Endodermal cell (in vitro differentiated cells): ENCODE data around the gene TNFAIP8L2. TPM values are rescaled to one million over a fixed set of nuclear protein-coding genes. Genes with fewer than 3 reads are reported as not detected.
A peak's percentile ranks its signal among the peaks of the same experiment; 100 is the strongest.
"Not testable (repeated sequence)": the region's sequence is repeated elsewhere in the genome, so short reads cannot be mapped to it uniquely, and the experiment has no call there.

Experiments
- DNase-seq: peaks from one replicate; pipeline ENCODE4 v3.0.0-alpha.2; 2017
- H3K27ac ChIP-seq: 2 replicates; pipeline ENCODE4 v1.5.1; 2013; ENCODE audit warnings: mild to moderate bottlenecking, low read depth, low read length, moderate library complexity
- H3K27me3 ChIP-seq: 2 replicates; pipeline ENCODE4 v1.6.1; 2013; ENCODE audit warnings: mild to moderate bottlenecking, low read length, moderate library complexity; ENCODE audit not compliant: insufficient read depth, control insufficient read depth, poor library complexity, severe bottlenecking
- H3K36me3 ChIP-seq: 2 replicates; pipeline ENCODE4 v1.7.0; 2013; ENCODE audit warnings: mild to moderate bottlenecking, low read length, moderate library complexity; ENCODE audit not compliant: control insufficient read depth, insufficient read depth
- H3K4me1 ChIP-seq: one replicate; pipeline ENCODE4 v1.7.0; 2013; ENCODE audit warnings: low read length; ENCODE audit not compliant: control insufficient read depth, insufficient read depth
- H3K4me3 ChIP-seq: 2 replicates; pipeline ENCODE4 v1.5.1; 2013; ENCODE audit warnings: mild to moderate bottlenecking, low read length, moderate library complexity
- H3K9ac ChIP-seq: 2 replicates; pipeline ENCODE4 v1.6.1; 2013; ENCODE audit warnings: mild to moderate bottlenecking, low read length, moderate library complexity; ENCODE audit not compliant: poor library complexity, severe bottlenecking; ENCODE audit errors: extremely low read depth
- H3K9me3 ChIP-seq: 2 replicates; pipeline ENCODE4 v1.6.1; 2013; ENCODE audit warnings: mild to moderate bottlenecking, low read length, moderate library complexity; ENCODE audit not compliant: control insufficient read depth
- H3K27ac Mint-ChIP-seq: 2 replicates; pipeline ENCODE4 v1.8.0; 2020; ENCODE audit warnings: mixed read lengths
- H3K27me3 Mint-ChIP-seq: 2 replicates; pipeline ENCODE4 v1.8.0; 2021; ENCODE audit warnings: mild to moderate bottlenecking, mixed read lengths; ENCODE audit not compliant: insufficient read depth
- H3K36me3 Mint-ChIP-seq: 2 replicates; pipeline ENCODE4 v1.8.0; 2020; ENCODE audit warnings: low read depth, mixed read lengths
- H3K4me1 Mint-ChIP-seq: 2 replicates; pipeline ENCODE4 v1.8.0; 2020; ENCODE audit warnings: mixed read lengths
- H3K4me3 Mint-ChIP-seq: 2 replicates; pipeline ENCODE4 v1.8.0; 2020; ENCODE audit warnings: mild to moderate bottlenecking, moderate library complexity, mixed read lengths
- H3K9me3 Mint-ChIP-seq: 2 replicates; pipeline ENCODE4 v1.8.0; 2020; ENCODE audit warnings: mild to moderate bottlenecking, mixed read lengths
- CTCF ChIP-seq: fragments of 200-600 bp; sonication (generic); conservative IDR thresholded peaks from 2 replicates; pipeline ENCODE4 v1.5.0; 2021; ENCODE audit warnings: antibody characterized with exemption, mild to moderate bottlenecking
- WGBS, 2 experiments: methylation state at CpG; one replicate each; pipeline versions ENCODE4 v1.1.5 to v1.1.7; 2013; ENCODE audit warnings: missing lambda C conversion rate in 2 of 2, mixed read lengths in 1 of 2; ENCODE audit not compliant: insufficient coverage in 1 of 2, insufficient read length in 1 of 2; 5-methylcytosine and 5-hydroxymethylcytosine counted together
- total RNA-seq, 2 donors: library from RNA; stranded (reverse); fragmentation: NEBNext Ultra II Directional in 1 of 2; extraction: Animal tissue kit (Norgen Biotek cat#: 25700) in 1 of 2; gene quantifications; 2 replicates in 1 of 2; 3 replicates in 1 of 2; pipeline ENCODE4 v1.2.1, GENCODE V29; 2021

The TNFAIP8L2 gene
- total RNA-seq, 2 donors from 2014 or later = not detected

GRCh38 chr1:151184211-151184610, 27.8 kb downstream of the TNFAIP8L2 start:
- Histone ChIP-seq H3K4me1 (no peaks in the 10 kb centered on the region), H3K27ac (no peak overlapping the region), H3K9me3 (no peaks in the 10 kb centered on the region), H3K4me3 (no peak overlapping the region), H3K9ac (no peak overlapping the region), H3K27me3 (no peaks in the 10 kb centered on the region), H3K36me3 (peaks cover 55% of the 10 kb centered on the region)
- Mint-ChIP-seq H3K36me3 (peaks cover 56% of the 10 kb centered on the region), H3K27ac (no peak overlapping the region), H3K9me3 (no peaks in the 10 kb centered on the region), H3K4me1 (peaks cover 8% of the 10 kb centered on the region), H3K4me3 (no peak overlapping the region), H3K27me3 (no peaks in the 10 kb centered on the region)
- no peak for DNase-seq
- no peak for TF ChIP-seq CTCF
- WGBS, 2 experiments = 95% methylated on average over 5 to 10 of the region's 10 CpGs

GRCh38 chr1:151187205-151187604, 30.8 kb downstream of the TNFAIP8L2 start:
- peaks cover 2% of the 10 kb centered on the region for H3K27me3 Mint-ChIP-seq
- no peak overlapping the region for H3K9ac ChIP-seq
- no peaks in the 10 kb centered on the region for H3K4me1 ChIP-seq
- peaks cover 36% of the 10 kb centered on the region for H3K36me3 ChIP-seq
- H3K4me3 ChIP-seq = no peak overlapping the region
- no peaks in the 10 kb centered on the region for H3K9me3 ChIP-seq
- H3K27me3 ChIP-seq = no peaks in the 10 kb centered on the region
- DNase-seq = no peak
- H3K4me3 Mint-ChIP-seq = no peak overlapping the region
- WGBS, 2 experiments = 80% methylated on average over 1 of the region's 1 CpG; no CpG with 5 or more reads in 1 of the 2 experiments
- H3K36me3 Mint-ChIP-seq = peaks cover 33% of the 10 kb centered on the region
- peaks cover 9% of the 10 kb centered on the region for H3K4me1 Mint-ChIP-seq
- no peaks in the 10 kb centered on the region for H3K9me3 Mint-ChIP-seq
- no peak overlapping the region for H3K27ac ChIP-seq
- TF ChIP-seq CTCF = no peak
- peak overlapping the region; percentile 26 for H3K27ac Mint-ChIP-seq

GRCh38 chr1:151188667-151189066, 32.2 kb downstream of the TNFAIP8L2 start:
- whole genome bisulfite sequencing, 2 experiments = 88 to 89% methylated on average over 6 to 8 of the region's 8 CpGs
- not testable (repeated sequence) for H3K27me3 Mint-ChIP-seq, H3K9me3 ChIP-seq, H3K4me1 ChIP-seq, H3K27me3 ChIP-seq, H3K4me1 Mint-ChIP-seq, H3K27ac Mint-ChIP-seq, DNase-seq, H3K27ac ChIP-seq, H3K9me3 Mint-ChIP-seq
- Histone ChIP-seq H3K9ac (peak overlapping the region; percentile 88), H3K36me3 (peaks cover 23% of the 10 kb centered on the region), H3K4me3 (peak overlapping the region; percentile 89)
- Mint-ChIP-seq H3K4me3 (peak overlapping the region; percentile 94), H3K36me3 (peaks cover 23% of the 10 kb centered on the region)
